SK-N-SH (cell line): ENCODE data around the gene FAM171A2. TPM values are rescaled to one million over a fixed set of nuclear protein-coding genes. Genes with fewer than 3 reads are reported as not detected.
"Not testable (repeated sequence)": the region's sequence is repeated elsewhere in the genome, so short reads cannot be mapped to it uniquely, and the experiment has no call there.

Source experiments
- CTCF ChIA-PET: fragments of 300-600, 350-600 bp; formaldehyde crosslinking; extraction: SDS; loops from one replicate; lab custom pipeline; 2021; lab: Yijun Ruan, JAX
- POLR2A ChIA-PET: fragments of 350-600 bp; sonication (Branson Sonifier 250); formaldehyde crosslinking; extraction: SDS; loops from one replicate; lab custom pipeline; 2020; ENCODE audit warnings: antibody characterized with exemption, inconsistent platforms; lab: Yijun Ruan, JAX
- DNase-seq: peaks from one replicate; pipeline ENCODE4 v3.0.0; 2012
- H2AFZ ChIP-seq: fragments of 200-600 bp; sonication (generic); 2 replicates; pipeline ENCODE4 v1.8.1; 2016; ENCODE audit warnings: antibody characterized with exemption, mild to moderate bottlenecking, low read depth
- H3F3A ChIP-seq: fragments of 200-600 bp; sonication (generic); replicated peaks from 2 replicates; pipeline ENCODE3; 2016; ENCODE audit warnings: antibody characterized with exemption, mild to moderate bottlenecking; ENCODE audit not compliant: insufficient read depth
- H3K27ac ChIP-seq, 2 experiments: fragments of 200-500 bp in 1 of 2; fragments of 200-600 bp in 1 of 2; sonication (Bioruptor generic) in 1 of 2; sonication (generic), shearing (Covaris generic) in 1 of 2; 2 replicates each; pipeline versions ENCODE4 v1.5.1 to v1.6.1; 2014 to 2016; ENCODE audit warnings: low read depth in 2 of 2, inconsistent platforms in 1 of 2, low read length in 1 of 2, mild to moderate bottlenecking in 1 of 2, mixed read lengths in 1 of 2
- H3K27me3 ChIP-seq: fragments of 200-600 bp; sonication (generic), shearing (Covaris generic); 2 replicates; pipeline ENCODE4 v1.6.1; 2016; ENCODE audit warnings: mixed run types; ENCODE audit not compliant: insufficient read depth
- H3K36me3 ChIP-seq, 2 experiments: fragments of 200-500 bp in 1 of 2; fragments of 200-600 bp in 1 of 2; sonication (Bioruptor generic) in 1 of 2; sonication (generic) in 1 of 2; replicated peaks in 1 of 2; 2 replicates each; pipeline versions ENCODE3 to v1.5.1; 2014 to 2016; ENCODE audit warnings: low read length in 1 of 2, mild to moderate bottlenecking in 1 of 2; ENCODE audit not compliant: insufficient read depth in 2 of 2, control insufficient read depth in 1 of 2
- H3K4me1 ChIP-seq, 2 experiments: fragments of 200-500 bp in 1 of 2; fragments of 200-600 bp in 1 of 2; sonication (Bioruptor generic) in 1 of 2; sonication (generic), shearing (Covaris generic) in 1 of 2; 2 replicates each; pipeline versions ENCODE4 v1.5.1 to v1.6.1; 2014 to 2016; ENCODE audit warnings: low read depth in 1 of 2, low read length in 1 of 2, mixed run types in 1 of 2; ENCODE audit not compliant: insufficient read depth in 2 of 2, control insufficient read depth in 1 of 2
- H3K4me2 ChIP-seq: fragments of 200-600 bp; sonication (generic), shearing (Covaris generic); 2 replicates; pipeline ENCODE4 v1.6.1; 2017; ENCODE audit warnings: mixed run types
- H3K4me3 ChIP-seq, 2 experiments: fragments of 200-500 bp in 1 of 2; fragments of 200-600 bp in 1 of 2; sonication (Bioruptor generic) in 1 of 2; sonication (generic), shearing (Covaris generic) in 1 of 2; 2 replicates each; pipeline versions ENCODE4 v1.5.1 to v1.8.1; 2014 to 2016; ENCODE audit warnings: low read depth in 2 of 2, inconsistent platforms in 1 of 2, low read length in 1 of 2, mild to moderate bottlenecking in 1 of 2, mixed read lengths in 1 of 2, moderate library complexity in 1 of 2
- H3K79me2 ChIP-seq: fragments of 200-600 bp; sonication (generic); 2 replicates; pipeline ENCODE4 v1.8.1; 2017; ENCODE audit warnings: mild to moderate bottlenecking; ENCODE audit not compliant: insufficient read depth
- H3K9ac ChIP-seq: fragments of 200-600 bp; sonication (generic); 2 replicates; pipeline ENCODE4 v1.6.1; 2017; ENCODE audit warnings: mixed run types
- H3K9me2 ChIP-seq: fragments of 200-600 bp; sonication (generic); 2 replicates; pipeline ENCODE4 v1.6.1; 2017; ENCODE audit warnings: mixed run types
- H3K9me3 ChIP-seq: fragments of 200-600 bp; sonication (generic); 2 replicates; pipeline ENCODE4 v1.6.1; 2017; ENCODE audit warnings: mixed run types, mild to moderate bottlenecking, moderate library complexity
- H4K20me1 ChIP-seq: fragments of 200-600 bp; sonication (generic); 2 replicates; pipeline ENCODE4 v1.6.1; 2017; ENCODE audit warnings: mild to moderate bottlenecking, mixed run types; ENCODE audit not compliant: insufficient read depth
- EP300 ChIP-seq, 2 experiments: IDR thresholded peaks; 2 replicates each; pipeline versions ENCODE4 v1.4.0 to v1.6.1; 2012; ENCODE audit warnings: borderline replicate concordance in 1 of 2, low read depth in 1 of 2, low read length in 1 of 2
- FOSL2 ChIP-seq: IDR thresholded peaks from 2 replicates; pipeline ENCODE4 v1.4.0; 2012; ENCODE audit warnings: low read depth, mild to moderate bottlenecking, moderate library complexity, borderline replicate concordance
- SMC3 ChIP-seq: IDR thresholded peaks from 2 replicates; pipeline ENCODE4 v1.6.1; 2012; ENCODE audit warnings: low read depth, low read length, improper control_type of control experiment
- YY1 ChIP-seq: IDR thresholded peaks from 2 replicates; pipeline ENCODE4 v1.4.0; 2012; ENCODE audit warnings: low read depth, mild to moderate bottlenecking
- WGBS: methylation state at CpG from one replicate; pipeline ENCODE4 v1.1.6; 2017; ENCODE audit warnings: low lambda C conversion rate; 5-methylcytosine and 5-hydroxymethylcytosine counted together
- polyA plus RNA-seq, 3 experiments: library from polyadenylated mRNA; depleted of rRNA; stranded (reverse); fragments of >200 nt; gene quantifications; 2 replicates each; pipeline ENCODE4 v1.2.3, GENCODE V29; 2012

FAM171A2 gene
- polyA plus RNA-seq, 1 of the 3 experiments (the other 2 are of a cell fraction), result 4.9 TPM

DNA sequence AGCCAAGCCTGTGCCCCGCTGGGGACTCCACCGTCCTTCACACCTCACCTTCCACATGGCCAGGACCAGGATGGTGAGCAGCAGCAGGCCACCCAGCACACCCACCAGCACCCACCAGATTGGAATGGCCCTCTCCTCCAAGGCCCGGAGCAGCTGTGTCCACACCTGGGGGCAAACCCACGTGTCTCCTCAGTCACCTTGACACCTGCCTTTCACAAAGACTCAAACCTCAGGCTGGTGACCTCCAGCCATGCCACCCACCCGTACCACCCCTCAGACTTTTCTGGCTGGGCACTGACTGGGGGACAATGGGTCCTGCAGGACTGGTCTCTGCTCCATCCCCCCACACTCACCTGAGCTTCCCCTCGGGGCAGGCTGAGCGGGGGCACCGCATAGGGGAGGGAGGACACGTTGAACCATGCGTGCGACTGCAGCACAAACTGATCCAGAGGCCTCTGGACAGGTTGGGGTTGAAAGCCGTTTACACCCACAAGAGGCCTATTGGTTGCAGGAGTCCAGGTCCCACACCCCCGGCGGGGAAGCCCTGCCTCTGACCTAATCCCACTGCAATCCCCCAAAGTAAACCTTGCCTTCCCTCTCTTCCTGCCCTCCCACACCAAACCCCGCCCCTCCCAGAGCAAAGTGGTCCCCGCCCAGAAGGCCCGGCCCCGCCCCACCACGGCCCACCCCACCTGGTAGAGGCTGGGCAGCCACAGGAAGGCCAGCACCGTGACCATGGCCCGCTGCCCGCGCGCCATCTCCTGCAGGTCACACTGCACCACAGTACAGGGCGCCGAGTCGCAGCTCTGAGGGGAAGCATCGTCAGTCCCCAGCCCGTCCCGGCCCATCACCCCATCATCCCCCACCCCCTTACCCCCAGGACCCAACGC is 10.9 kb upstream of the FAM171A2 start:
- H3F3A ChIP-seq, result no peaks in the 10 kb centered on the region
- H3K27me3 ChIP-seq, result no peaks in the 10 kb centered on the region
- DNase-seq, result peak; percentile 44
- no peaks in the 10 kb centered on the region for H3K4me1 ChIP-seq
- no peak for TF ChIP-seq EP300 (IDR thresholded peaks at IDR 0.05; ENCODE audit: borderline replicate concordance in 1 of 2, low read depth in 1 of 2, low read length in 1 of 2)
- no peaks in the 10 kb centered on the region for H3K36me3 ChIP-seq
- ChIA-PET CTCF (interaction anchor here (1.0 to 2.4 kb wide), 5 partner anchors 13 to 168 kb away, joined by 3 to 11 read pairs (median 7); no protein-coding TSS in a partner anchor), POLR2A (no interaction called here)
- H2AFZ ChIP-seq, result no peak overlapping the region
- no peak overlapping the region for H3K27ac ChIP-seq
- H3K9me3 ChIP-seq, result no peaks in the 10 kb centered on the region
- no peaks in the 10 kb centered on the region for H3K9me2 ChIP-seq
- no peak overlapping the region for H3K4me3 ChIP-seq
- no peaks in the 10 kb centered on the region for H3K79me2 ChIP-seq
- whole genome bisulfite sequencing, result 85% methylated on average over 17 of the region's 31 CpGs
- no peak overlapping the region for H3K4me2 ChIP-seq
- H3K9ac ChIP-seq, result no peak overlapping the region
- H4K20me1 ChIP-seq, result no peaks in the 10 kb centered on the region

GRCh38 chr17:44372036-44372435 is 8.4 kb upstream of the FAM171A2 start:
- Histone ChIP-seq H3K9me3 (no peaks in the 10 kb centered on the region), H3K9me2 (no peaks in the 10 kb centered on the region), H3K79me2 (no peaks in the 10 kb centered on the region), H3F3A (no peaks in the 10 kb centered on the region), H3K4me3 (no peak overlapping the region), H2AFZ (no peak overlapping the region), H3K36me3 (no peaks in the 10 kb centered on the region), H3K4me2 (no peak overlapping the region), H3K27me3 (no peaks in the 10 kb centered on the region; the same call in 1 of the 2 replicates), H3K4me1 (no peaks in the 10 kb centered on the region), H4K20me1 (no peaks in the 10 kb centered on the region), H3K27ac (no peak overlapping the region), H3K9ac (no peak overlapping the region)
- CTCF ChIA-PET, result interaction anchor here (1.1 to 2.4 kb wide), 2 partner anchors 9 to 169 kb away, joined by 3 to 9 read pairs; partner anchors contain the start of gene FAM171A2
- TF ChIP-seq YY1, result no peak
- TF ChIP-seq FOSL2, result no peak
- no peak for TF ChIP-seq SMC3
- WGBS, result 81% methylated on average over 9 of the region's 10 CpGs
- DNase-seq, result no peak
- POLR2A ChIA-PET, result no interaction called here

GRCh38 chr17:44369414-44370023 is 5.9 kb upstream of the FAM171A2 start:
- H3K4me2 ChIP-seq, H3K9me2 ChIP-seq, H4K20me1 ChIP-seq, H3K4me3 ChIP-seq, H3F3A ChIP-seq, H3K79me2 ChIP-seq, H3K27me3 ChIP-seq, H3K9ac ChIP-seq, DNase-seq, H3K27ac ChIP-seq, H3K4me1 ChIP-seq, H2AFZ ChIP-seq, CTCF ChIA-PET, H3K36me3 ChIP-seq, H3K9me3 ChIP-seq: not testable (repeated sequence)
- POLR2A ChIA-PET, result interaction anchor here (0.9 to 1.2 kb wide), 2 partner anchors 10 to 24 kb away, joined by 3 read pairs; no protein-coding TSS in a partner anchor
- 77% methylated on average over 10 of the region's 17 CpGs for WGBS

- H3K27me3 ChIP-seq, H3K9ac ChIP-seq, H3K4me1 ChIP-seq, H3K9me2 ChIP-seq, H3K27ac ChIP-seq, H2AFZ ChIP-seq, H3K79me2 ChIP-seq, DNase-seq, H3K4me3 ChIP-seq, H3K36me3 ChIP-seq, H3K4me2 ChIP-seq, H4K20me1 ChIP-seq, H3K9me3 ChIP-seq, H3F3A ChIP-seq, POLR2A ChIA-PET: not testable (repeated sequence)
- CTCF ChIA-PET, result interaction anchor here (1.1 kb wide), 1 partner anchor 10 kb away, joined by 3 read pairs; no protein-coding TSS in a partner anchor
- whole genome bisulfite sequencing, result 78% methylated on average over 11 of the region's 42 CpGs
These were observed 5.0 kb upstream of the FAM171A2 start for GRCh38 chr17:44368391-44369243.
